Neutrophil (primary cell): ENCODE results near the gene FOXB1.

Source experiments
- H3K27ac ChIP-seq: fragments of 200-600 bp; sonication (generic); 2 replicates; pipeline ENCODE4 v1.5.1; 2016; ENCODE audit warnings: mild to moderate bottlenecking, moderate library complexity
- H3K27me3 ChIP-seq: fragments of 200-600 bp; sonication (generic); 2 replicates; pipeline ENCODE4 v1.6.0; 2016; ENCODE audit warnings: mild to moderate bottlenecking
- H3K36me3 ChIP-seq: fragments of 200-600 bp; sonication (generic); 2 replicates; pipeline ENCODE4 v1.5.1; 2017
- H3K4me1 ChIP-seq, 2 experiments: fragments of 200-600 bp in 1 of 2; sonication (generic) in 1 of 2; 1 replicate in 1 of 2; 2 replicates in 1 of 2; pipeline versions ENCODE4 v1.5.1 to v1.6.1; 2013 to 2016; ENCODE audit warnings: low read depth in 1 of 2, low read length in 1 of 2, mild to moderate bottlenecking in 1 of 2, moderate library complexity in 1 of 2; ENCODE audit not compliant: control insufficient read depth in 1 of 2, insufficient read depth in 1 of 2
- H3K4me3 ChIP-seq, 2 experiments: fragments of 200-600 bp in 1 of 2; sonication (generic) in 1 of 2; 1 replicate in 1 of 2; 2 replicates in 1 of 2; pipeline ENCODE4 v1.5.1; 2013 to 2016; ENCODE audit warnings: low read depth in 1 of 2, low read length in 1 of 2, mild to moderate bottlenecking in 1 of 2, moderate library complexity in 1 of 2
- H3K9me3 ChIP-seq: fragments of 200-600 bp; sonication (generic); 2 replicates; pipeline ENCODE4 v1.5.1; 2016
- TF ChIP-seq, protein P1 (sequence below): fragments of 200-600 bp; sonication (generic); IDR thresholded peaks from 2 replicates; pipeline ENCODE4 v1.5.1; 2016; ENCODE audit warnings: antibody characterized with exemption

FOXB1 gene

DNA sequence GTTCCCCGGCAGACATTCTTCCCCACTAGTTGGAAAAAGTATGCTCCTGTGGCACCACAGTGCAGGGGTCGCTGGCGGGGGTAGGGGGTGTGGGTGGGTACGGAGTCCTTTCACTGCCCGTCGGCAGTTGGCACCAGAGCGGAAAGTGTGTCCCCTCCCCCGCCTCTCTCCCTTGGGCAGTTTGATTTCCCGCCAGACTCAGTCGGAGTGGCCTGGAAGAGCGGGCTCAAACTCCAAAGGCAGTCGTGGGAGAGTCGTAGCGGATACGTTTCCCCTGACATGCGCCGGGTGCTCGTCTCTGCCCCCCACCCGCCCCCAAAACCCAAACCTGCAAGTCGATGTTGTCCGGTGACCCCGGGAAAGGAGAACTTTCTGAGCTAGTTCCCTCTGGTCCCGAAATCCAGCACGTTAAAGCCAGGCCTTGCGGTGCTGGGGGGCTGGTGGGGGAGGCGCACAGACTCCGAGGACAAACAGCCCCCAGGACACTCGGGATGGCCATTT, 4.4 kb upstream of the FOXB1 start:
- Histone ChIP-seq H3K4me1 (peaks cover 4 to 19% of the 10 kb centered on the region in 2 experiments), H3K27ac (no peak overlapping the region), H3K4me3 (no peak overlapping the region), H3K27me3 (peaks cover 100% of the 10 kb centered on the region), H3K36me3 (no peaks in the 10 kb centered on the region), H3K9me3 (no peaks in the 10 kb centered on the region)
- TF ChIP-seq, protein P1, sequence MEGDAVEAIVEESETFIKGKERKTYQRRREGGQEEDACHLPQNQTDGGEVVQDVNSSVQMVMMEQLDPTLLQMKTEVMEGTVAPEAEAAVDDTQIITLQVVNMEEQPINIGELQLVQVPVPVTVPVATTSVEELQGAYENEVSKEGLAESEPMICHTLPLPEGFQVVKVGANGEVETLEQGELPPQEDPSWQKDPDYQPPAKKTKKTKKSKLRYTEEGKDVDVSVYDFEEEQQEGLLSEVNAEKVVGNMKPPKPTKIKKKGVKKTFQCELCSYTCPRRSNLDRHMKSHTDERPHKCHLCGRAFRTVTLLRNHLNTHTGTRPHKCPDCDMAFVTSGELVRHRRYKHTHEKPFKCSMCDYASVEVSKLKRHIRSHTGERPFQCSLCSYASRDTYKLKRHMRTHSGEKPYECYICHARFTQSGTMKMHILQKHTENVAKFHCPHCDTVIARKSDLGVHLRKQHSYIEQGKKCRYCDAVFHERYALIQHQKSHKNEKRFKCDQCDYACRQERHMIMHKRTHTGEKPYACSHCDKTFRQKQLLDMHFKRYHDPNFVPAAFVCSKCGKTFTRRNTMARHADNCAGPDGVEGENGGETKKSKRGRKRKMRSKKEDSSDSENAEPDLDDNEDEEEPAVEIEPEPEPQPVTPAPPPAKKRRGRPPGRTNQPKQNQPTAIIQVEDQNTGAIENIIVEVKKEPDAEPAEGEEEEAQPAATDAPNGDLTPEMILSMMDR = no peak

GRCh38 chr15:60000113-60000823, 3.8 kb upstream of the FOXB1 start:
- Histone ChIP-seq H3K27me3 (peaks cover 100% of the 10 kb centered on the region), H3K9me3 (no peaks in the 10 kb centered on the region), H3K4me3 (no peak overlapping the region), H3K36me3 (no peaks in the 10 kb centered on the region), H3K27ac (no peak overlapping the region), H3K4me1 (peaks cover 10 to 25% of the 10 kb centered on the region in 2 experiments)
- TF ChIP-seq, protein P1 = no peak

DNA sequence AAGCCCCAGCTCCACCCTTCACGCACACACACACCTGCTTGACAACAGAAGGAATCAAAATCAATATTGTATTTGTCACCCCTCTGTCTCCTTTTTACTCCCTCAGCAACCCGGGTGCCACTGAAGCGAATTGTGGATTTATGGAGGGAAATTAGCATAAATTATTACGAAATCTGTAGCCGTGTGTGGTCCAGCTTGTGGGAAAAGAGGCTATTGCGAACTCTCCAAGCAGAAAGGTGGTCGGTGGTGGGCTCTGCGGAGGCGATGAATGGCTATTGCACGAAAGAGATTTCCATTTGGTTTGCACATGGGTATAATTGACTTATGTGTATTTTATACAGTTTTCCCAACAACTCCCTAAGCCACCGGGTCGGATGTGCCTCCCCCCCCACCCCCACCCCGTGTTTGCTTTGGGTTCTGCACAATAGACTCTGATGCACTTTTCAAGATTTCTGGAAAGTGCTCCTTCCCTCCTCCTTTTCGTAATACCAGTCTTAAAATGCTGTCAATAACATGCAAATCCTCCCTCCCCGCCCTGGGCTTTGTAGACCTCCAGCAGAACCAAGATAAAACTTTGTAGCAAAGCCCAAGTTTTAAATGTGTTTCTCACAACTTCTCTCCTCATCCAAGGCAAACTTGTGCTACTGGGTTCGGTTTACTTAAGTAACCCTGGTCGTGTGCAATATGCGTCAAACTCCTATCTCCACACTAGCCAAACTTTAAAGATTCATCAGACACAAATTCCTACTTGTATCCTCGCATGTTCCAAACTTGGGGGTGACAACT, 3.1 kb upstream of the FOXB1 start:
- no peaks in the 10 kb centered on the region for H3K9me3 ChIP-seq
- H3K36me3 ChIP-seq = no peaks in the 10 kb centered on the region
- H3K4me3 ChIP-seq = no peak overlapping the region
- H3K4me1 ChIP-seq = peaks cover 17 to 32% of the 10 kb centered on the region in 2 experiments
- no peak overlapping the region for H3K27ac ChIP-seq
- peaks cover 100% of the 10 kb centered on the region for H3K27me3 ChIP-seq
- TF ChIP-seq, protein P1 = no peak

GRCh38 chr15:60001610-60002527, 2.2 kb upstream of the FOXB1 start:
- Histone ChIP-seq H3K9me3 (no peaks in the 10 kb centered on the region), H3K27me3 (peaks cover 100% of the 10 kb centered on the region), H3K4me3 (no peak overlapping the region), H3K27ac (no peak overlapping the region), H3K36me3 (no peaks in the 10 kb centered on the region), H3K4me1 (peaks cover 22 to 38% of the 10 kb centered on the region in 2 experiments)
- TF ChIP-seq, protein P1 = no peak

- Histone ChIP-seq H3K4me1 (peaks cover 22 to 33% of the 10 kb centered on the region in 2 experiments), H3K36me3 (no peaks in the 10 kb centered on the region), H3K27me3 (peaks cover 100% of the 10 kb centered on the region), H3K4me3 (no peak overlapping the region), H3K27ac (no peak overlapping the region), H3K9me3 (no peaks in the 10 kb centered on the region)
- TF ChIP-seq, protein P1 = no peak
Observed at GRCh38 chr15:60002528-60003218, 1.4 kb upstream of the FOXB1 start.
